PC-3 (cell line): Measurements from ENCODE around the gene CAMK2N2.

Experiments used
- CTCF ChIP-seq: fragments of 300-600 bp; sonication (generic); conservative IDR thresholded peaks from 2 replicates; pipeline ENCODE4 v1.5.1; 2017; ENCODE audit warnings: antibody characterized with exemption, low read depth, mild to moderate bottlenecking, low read length
- EZH2 ChIP-seq: fragments of 300-600 bp; sonication (generic); IDR thresholded peaks from one replicate; pipeline ENCODE4 v1.6.1; 2017; ENCODE audit warnings: antibody characterized with exemption, mild to moderate bottlenecking, low read length; ENCODE audit not compliant: unreplicated experiment

- TF ChIP-seq CTCF (no peak), EZH2 (no peak)
Observed at GRCh38 chr3:184282941-184283340, 21.6 kb upstream of the CAMK2N2 start.
